CD14-positive monocyte (primary cell): ENCODE measurements around the gene HSPB9. TPM values are rescaled to one million over a fixed set of nuclear protein-coding genes. Genes with fewer than 3 reads are reported as not detected.

ENCODE experiments used
- DNase-seq, 3 donors: peaks; one replicate each; pipeline ENCODE4 v3.0.0-alpha.2; 2011 to 2022
- H2AFZ ChIP-seq: 2 replicates; pipeline ENCODE4 v1.6.0; 2012; ENCODE audit warnings: mild to moderate bottlenecking, low read depth, low read length, inconsistent platforms; ENCODE audit not compliant: insufficient read depth, poor library complexity, severe bottlenecking
- H3K27ac ChIP-seq, 2 donors: 1 replicate in 1 of 2; 2 replicates in 1 of 2; pipeline ENCODE4 v1.5.1; 2012 to 2013; ENCODE audit warnings: low read length in 2 of 2, control low read depth in 1 of 2, inconsistent platforms in 1 of 2, low read depth in 1 of 2, mild to moderate bottlenecking in 1 of 2
- H3K27me3 ChIP-seq, 2 donors: one replicate each; pipeline versions ENCODE4 v1.6.0 to v1.6.1; 2011 to 2013; ENCODE audit warnings: low read length in 2 of 2; ENCODE audit not compliant: control insufficient read depth in 2 of 2, insufficient read depth in 2 of 2
- H3K36me3 ChIP-seq, 2 donors: replicated peaks in 1 of 2; 1 replicate in 1 of 2; 2 replicates in 1 of 2; pipeline versions ENCODE4 v1.5.1 to v1.6.1; 2012 to 2013; ENCODE audit warnings: low read length in 2 of 2, control low read depth in 1 of 2, inconsistent platforms in 1 of 2, mild to moderate bottlenecking in 1 of 2; ENCODE audit not compliant: insufficient read depth in 2 of 2, control insufficient read depth in 1 of 2
- H3K4me1 ChIP-seq, 2 donors: 1 replicate in 1 of 2; 2 replicates in 1 of 2; pipeline versions ENCODE4 v1.5.1 to v1.6.1; 2012 to 2013; ENCODE audit warnings: low read length in 2 of 2, control low read depth in 1 of 2, inconsistent platforms in 1 of 2, mild to moderate bottlenecking in 1 of 2, moderate library complexity in 1 of 2; ENCODE audit not compliant: insufficient read depth in 2 of 2, control insufficient read depth in 1 of 2
- H3K4me2 ChIP-seq: replicated peaks from 2 replicates; pipeline ENCODE3; 2012; ENCODE audit warnings: low read length, moderate library complexity, mild to moderate bottlenecking; ENCODE audit not compliant: poor library complexity, severe bottlenecking; ENCODE audit errors: extremely low read depth
- H3K4me3 ChIP-seq, 3 experiments: fragments of 200-600 bp in 1 of 3; sonication (generic) in 1 of 3; replicated peaks in 1 of 3; 1 replicate in 2 of 3; 2 replicates in 1 of 3; pipeline ENCODE4 v1.5.1; 2011 to 2013; ENCODE audit warnings: low read length in 3 of 3, mild to moderate bottlenecking in 3 of 3, control low read depth in 2 of 3, low read depth in 2 of 3, inconsistent platforms in 1 of 3, moderate library complexity in 1 of 3
- H3K79me2 ChIP-seq: 2 replicates; pipeline ENCODE4 v1.6.0; 2012; ENCODE audit warnings: mild to moderate bottlenecking, control low read depth, inconsistent platforms, low read length, moderate library complexity; ENCODE audit not compliant: insufficient read depth
- H3K9ac ChIP-seq: 2 replicates; pipeline ENCODE4 v1.6.0; 2017; ENCODE audit warnings: low read length, mild to moderate bottlenecking; ENCODE audit not compliant: insufficient read depth, poor library complexity, severe bottlenecking
- H3K9me3 ChIP-seq, 2 donors: replicated peaks in 1 of 2; 1 replicate in 1 of 2; 2 replicates in 1 of 2; pipeline versions ENCODE4 v1.5.1 to v1.6.1; 2012 to 2013; ENCODE audit warnings: low read length in 2 of 2, control low read depth in 1 of 2; ENCODE audit not compliant: control insufficient read depth in 1 of 2, insufficient read depth in 1 of 2
- H4K20me1 ChIP-seq: 2 replicates; pipeline ENCODE4 v1.6.0; 2012; ENCODE audit warnings: mild to moderate bottlenecking, low read length, control low read depth, moderate library complexity; ENCODE audit not compliant: insufficient read depth
- H3K27ac Mint-ChIP-seq, 7 donors: one replicate each; pipeline ENCODE4 v1.8.0; 2020; ENCODE audit warnings: mild to moderate bottlenecking in 7 of 7, mixed read lengths in 7 of 7, moderate library complexity in 6 of 7, inconsistent platforms in 2 of 7
- H3K27me3 Mint-ChIP-seq, 3 donors: one replicate each; pipeline ENCODE4 v1.8.0; 2021 to 2022; ENCODE audit warnings: low read depth in 3 of 3, mild to moderate bottlenecking in 3 of 3, mixed read lengths in 3 of 3, moderate library complexity in 3 of 3, inconsistent platforms in 1 of 3
- H3K36me3 Mint-ChIP-seq, 2 donors: one replicate each; pipeline ENCODE4 v1.8.0; 2020; ENCODE audit warnings: mixed read lengths in 2 of 2, inconsistent platforms in 1 of 2, mild to moderate bottlenecking in 1 of 2
- H3K4me1 Mint-ChIP-seq: one replicate; pipeline ENCODE4 v1.8.0; 2020; ENCODE audit warnings: mild to moderate bottlenecking, mixed read lengths
- H3K4me3 Mint-ChIP-seq, 2 donors: one replicate each; pipeline ENCODE4 v1.8.0; 2020; ENCODE audit warnings: mild to moderate bottlenecking in 2 of 2, mixed read lengths in 2 of 2, moderate library complexity in 1 of 2
- H3K9me3 Mint-ChIP-seq, 7 donors: one replicate each; pipeline ENCODE4 v1.8.0; 2020 to 2022; ENCODE audit warnings: mixed read lengths in 7 of 7, mild to moderate bottlenecking in 6 of 7, moderate library complexity in 6 of 7, inconsistent platforms in 2 of 7
- CTCF ChIP-seq: fragments of 200-600 bp; IDR thresholded peaks from one replicate; pipeline ENCODE4 v1.8.0; 2022; ENCODE audit warnings: antibody characterized with exemption, mild to moderate bottlenecking
- WGBS: methylation state at CpG from one replicate; pipeline ENCODE4 v1.1.5; 2013; ENCODE audit warnings: missing lambda C conversion rate; ENCODE audit not compliant: insufficient coverage; 5-methylcytosine and 5-hydroxymethylcytosine counted together
- intact Hi-C, 2 donors: fragments of 100-400 bp; cut with micrococcal nuclease; formaldehyde crosslinking; loops; one replicate each; pipeline versions ENCODE4 v1.15.0 to v1.15.1; 2023
- polyA plus RNA-seq, 3 donors: library from polyadenylated mRNA; depleted of rRNA in 1 of 3; unstranded in 2 of 3; stranded (reverse) in 1 of 3; fragments of 300-500 nt in 2 of 3; fragments of >200 nt in 1 of 3; fragmentation: Illumina TruSeq in 2 of 3; gene quantifications; 1 replicate in 2 of 3; 2 replicates in 1 of 3; pipeline ENCODE4 v1.2.3, GENCODE V29; 2012 to 2021

Gene HSPB9
- polyA plus RNA-seq, 3 donors: 0.04 TPM; not detected in 2

- peaks cover 66 to 77% of the 10 kb centered on the region in 2 donors for H3K36me3 Mint-ChIP-seq
- peaks cover 57% of the 10 kb centered on the region for H4K20me1 ChIP-seq
- H3K27me3 ChIP-seq: no peaks in the 10 kb centered on the region
- no peak for DNase-seq
- H3K36me3 ChIP-seq: peaks cover 64 to 65% of the 10 kb centered on the region in 2 donors
- H3K4me3 ChIP-seq: no peak overlapping the region
- WGBS: 98% methylated on average over 7 of the region's 12 CpGs
- H3K4me2 ChIP-seq: no peak overlapping the region
- H3K9me3 ChIP-seq: no peaks in the 10 kb centered on the region
- H3K4me1 ChIP-seq: peaks cover 6 to 12% of the 10 kb centered on the region in 2 donors
- peak overlapping the region in 3 of 7 donors; percentile 46 to 50 (median 50) for H3K27ac Mint-ChIP-seq
- H3K79me2 ChIP-seq: peaks cover 13% of the 10 kb centered on the region
- intact Hi-C loops: no loop called here
- H3K9me3 Mint-ChIP-seq: no peaks in the 10 kb centered on the region
- H3K27me3 Mint-ChIP-seq: no peaks in the 10 kb centered on the region
- H3K4me1 Mint-ChIP-seq: peaks cover 10% of the 10 kb centered on the region
- no peak overlapping the region for H3K4me3 Mint-ChIP-seq
- H3K9ac ChIP-seq: no peak overlapping the region
- TF ChIP-seq CTCF: no peak
- H3K27ac ChIP-seq: no peak overlapping the region
- no peak overlapping the region for H2AFZ ChIP-seq
Observed at GRCh38 chr17:42125565-42125964, 3.0 kb downstream of the HSPB9 start.

GRCh38 chr17:42126836-42127235 is 4.2 kb downstream of the HSPB9 start:
- intact Hi-C loops: no loop called here
- H4K20me1 ChIP-seq: peaks cover 70% of the 10 kb centered on the region
- Mint-ChIP-seq H3K4me3 (no peak overlapping the region), H3K9me3 (no peaks in the 10 kb centered on the region), H3K27ac (peak overlapping the region in 1 of 7 donors; percentile 46), H3K27me3 (no peaks in the 10 kb centered on the region), H3K4me1 (peaks cover 17% of the 10 kb centered on the region), H3K36me3 (peaks cover 72 to 80% of the 10 kb centered on the region in 2 donors)
- H3K9me3 ChIP-seq: no peaks in the 10 kb centered on the region
- TF ChIP-seq CTCF: no peak
- no peak overlapping the region for H3K4me3 ChIP-seq
- DNase-seq: no peak
- no peak overlapping the region for H3K4me2 ChIP-seq
- no peaks in the 10 kb centered on the region for H3K27me3 ChIP-seq
- H3K9ac ChIP-seq: no peak overlapping the region
- 73% methylated on average over 3 of the region's 3 CpGs for WGBS
- no peak overlapping the region for H3K27ac ChIP-seq
- peaks cover 65 to 68% of the 10 kb centered on the region in 2 donors for H3K36me3 ChIP-seq
- H3K4me1 ChIP-seq: peaks cover 12 to 13% of the 10 kb centered on the region in 2 donors
- peaks cover 25% of the 10 kb centered on the region for H3K79me2 ChIP-seq
- H2AFZ ChIP-seq: no peak overlapping the region
